H1 (cell line): ENCODE measurements around the gene C5orf58. TPM values are rescaled to one million over a fixed set of nuclear protein-coding genes. Genes with fewer than 3 reads are reported as not detected.

Experiments used
- CTCF ChIA-PET: fragments of 300-600 bp; sonication (Branson Sonifier 250); formaldehyde crosslinking; loops from one replicate; lab custom pipeline; 2021; ENCODE audit not compliant: partially characterized antibody; lab: Charles Lee
- POLR2A ChIA-PET: fragments of 300-600 bp; sonication (Branson Sonifier 250); formaldehyde crosslinking; loops from one replicate; lab custom pipeline; 2021; ENCODE audit warnings: inconsistent platforms; ENCODE audit not compliant: partially characterized antibody; lab: Charles Lee
- DNase-seq, 2 experiments: peaks; one replicate each; pipeline versions ENCODE4 v3.0.0 to v3.0.0-alpha.2; 2010 to 2022; ENCODE audit warnings: low spot score in 2 of 2, low read depth in 1 of 2, mixed read lengths in 1 of 2
- FAIRE-seq: peaks from 2 replicates; lab custom pipeline; 2011; peaks lifted over from hg19 to GRCh38; lab: Jason Lieb, UNC
- H2AFZ ChIP-seq: 2 replicates; pipeline ENCODE4 v1.8.1; 2012; ENCODE audit warnings: low read length, inconsistent platforms
- H2AK5ac ChIP-seq: 2 replicates; pipeline ENCODE4 v1.6.1; 2013; ENCODE audit warnings: low read depth, low read length
- H2BK120ac ChIP-seq: replicated peaks from 2 replicates; pipeline ENCODE3; 2013; ENCODE audit warnings: low read depth, low read length, inconsistent platforms
- H2BK12ac ChIP-seq: 2 replicates; pipeline ENCODE4 v1.6.1; 2013; ENCODE audit warnings: low read depth, low read length
- H2BK15ac ChIP-seq: 2 replicates; pipeline ENCODE4 v1.6.1; 2013; ENCODE audit warnings: low read length
- H2BK20ac ChIP-seq: 2 replicates; pipeline ENCODE4 v1.6.1; 2013; ENCODE audit warnings: low read length
- H2BK5ac ChIP-seq: 2 replicates; pipeline ENCODE4 v1.6.1; 2013; ENCODE audit warnings: low read depth, low read length
- H3K14ac ChIP-seq: 2 replicates; pipeline ENCODE4 v1.6.1; 2013; ENCODE audit warnings: inconsistent platforms; ENCODE audit not compliant: insufficient read length
- H3K18ac ChIP-seq: 2 replicates; pipeline ENCODE4 v1.6.1; 2013; ENCODE audit warnings: low read length; ENCODE audit errors: extremely low read depth
- H3K23ac ChIP-seq: 2 replicates; pipeline ENCODE4 v1.6.1; 2013; ENCODE audit warnings: inconsistent platforms; ENCODE audit not compliant: insufficient read length
- H3K23me2 ChIP-seq: 2 replicates; pipeline ENCODE4 v1.6.1; 2013; ENCODE audit warnings: low read depth, low read length
- H3K27ac ChIP-seq: 2 replicates; pipeline ENCODE4 v1.6.1; 2011; ENCODE audit warnings: low read depth, low read length, inconsistent platforms
- H3K27me3 ChIP-seq, 4 experiments: replicated peaks in 1 of 4; 1 replicate in 1 of 4; 2 replicates in 3 of 4; pipeline versions ENCODE4 v1.6.1 to v1.8.1; 2011 to 2013; ENCODE audit warnings: low read length in 3 of 4, mild to moderate bottlenecking in 3 of 4, inconsistent platforms in 2 of 4, mixed read lengths in 2 of 4, moderate library complexity in 1 of 4; ENCODE audit not compliant: control insufficient read depth in 3 of 4, insufficient read depth in 3 of 4; ENCODE audit errors: extremely low read depth in 1 of 4
- H3K36me3 ChIP-seq, 4 experiments: 2 replicates each; pipeline versions ENCODE4 v1.6.1 to v1.8.1; 2011 to 2013; ENCODE audit warnings: mild to moderate bottlenecking in 4 of 4, low read length in 3 of 4, moderate library complexity in 2 of 4, control low read depth in 1 of 4, inconsistent platforms in 1 of 4; ENCODE audit not compliant: insufficient read depth in 4 of 4, control insufficient read depth in 2 of 4
- H3K4ac ChIP-seq: replicated peaks from 2 replicates; pipeline ENCODE3; 2013; ENCODE audit warnings: low read length, low read depth, mixed read lengths, inconsistent platforms; ENCODE audit not compliant: insufficient read length
- H3K4me1 ChIP-seq, 4 experiments: replicated peaks in 1 of 4; 1 replicate in 1 of 4; 2 replicates in 3 of 4; pipeline versions ENCODE4 v1.6.1 to v1.8.1; 2011 to 2013; ENCODE audit warnings: low read length in 3 of 4, inconsistent platforms in 2 of 4, mixed read lengths in 1 of 4; ENCODE audit not compliant: insufficient read depth in 4 of 4, control insufficient read depth in 3 of 4
- H3K4me2 ChIP-seq, 2 experiments: 2 replicates each; pipeline versions ENCODE4 v1.6.1 to v1.8.1; 2011 to 2013; ENCODE audit warnings: low read depth in 2 of 2, low read length in 2 of 2, control low read depth in 1 of 2, inconsistent platforms in 1 of 2, mild to moderate bottlenecking in 1 of 2; ENCODE audit not compliant: insufficient read depth in 1 of 2
- H3K4me3 ChIP-seq, 4 experiments: fragments of 200-600, 300-600 bp in 1 of 4; sonication (generic), shearing (Covaris generic), sonication (Bioruptor Twin) in 1 of 4; 2 replicates each; pipeline versions ENCODE4 v1.5.1 to v1.8.1; 2011 to 2016; ENCODE audit warnings: low read length in 4 of 4, low read depth in 3 of 4, control low read depth in 2 of 4, inconsistent platforms in 2 of 4, mild to moderate bottlenecking in 2 of 4, mixed read lengths in 1 of 4, moderate library complexity in 1 of 4; ENCODE audit not compliant: insufficient read depth in 2 of 4; ENCODE audit errors: extremely low read depth in 1 of 4
- H3K56ac ChIP-seq: replicated peaks from 2 replicates; pipeline ENCODE3; 2013; ENCODE audit warnings: low read depth, mild to moderate bottlenecking, mixed read lengths, low read length, inconsistent platforms; ENCODE audit not compliant: insufficient read length
- H3K79me1 ChIP-seq: 2 replicates; pipeline ENCODE4 v1.6.1; 2013; ENCODE audit warnings: low read depth, low read length, control low read depth
- H3K79me2 ChIP-seq, 2 experiments: 2 replicates each; pipeline versions ENCODE4 v1.6.1 to v1.8.1; 2012 to 2013; ENCODE audit warnings: low read length in 2 of 2, mild to moderate bottlenecking in 2 of 2, inconsistent platforms in 1 of 2; ENCODE audit not compliant: insufficient read depth in 2 of 2, control insufficient read depth in 1 of 2
- H3K9ac ChIP-seq, 4 experiments: replicated peaks in 1 of 4; 1 replicate in 1 of 4; 2 replicates in 3 of 4; pipeline versions ENCODE4 v1.6.1 to v1.8.1; 2011 to 2013; ENCODE audit warnings: low read depth in 3 of 4, low read length in 3 of 4, control low read depth in 2 of 4, mild to moderate bottlenecking in 2 of 4, moderate library complexity in 2 of 4, inconsistent platforms in 1 of 4; ENCODE audit errors: extremely low read depth in 1 of 4
- H3K9me3 ChIP-seq, 2 experiments: 2 replicates each; pipeline versions ENCODE4 v1.6.1 to v1.8.1; 2012 to 2013; ENCODE audit warnings: mild to moderate bottlenecking in 2 of 2, moderate library complexity in 2 of 2, control low read depth in 1 of 2, inconsistent platforms in 1 of 2, low read depth in 1 of 2, low read length in 1 of 2, mixed read lengths in 1 of 2; ENCODE audit not compliant: insufficient read depth in 2 of 2
- H4K20me1 ChIP-seq, 2 experiments: replicated peaks in 1 of 2; 2 replicates each; pipeline versions ENCODE3 to v1.8.1; 2011 to 2013; ENCODE audit warnings: inconsistent platforms in 2 of 2, low read length in 2 of 2, mild to moderate bottlenecking in 1 of 2; ENCODE audit not compliant: insufficient read depth in 2 of 2, control insufficient read depth in 1 of 2
- H4K5ac ChIP-seq: 2 replicates; pipeline ENCODE4 v1.6.1; 2013; ENCODE audit warnings: low read length, low read depth, mixed read lengths, inconsistent platforms; ENCODE audit not compliant: insufficient read length
- H4K8ac ChIP-seq: 2 replicates; pipeline ENCODE4 v1.8.0; 2013; ENCODE audit warnings: mild to moderate bottlenecking, moderate library complexity, low read length, inconsistent platforms; ENCODE audit not compliant: insufficient read depth; ENCODE audit errors: extremely low read depth
- H4K91ac ChIP-seq: replicated peaks from 2 replicates; pipeline ENCODE3; 2013; ENCODE audit warnings: low read length, mixed read lengths, inconsistent platforms; ENCODE audit not compliant: insufficient read length
- ATF3 ChIP-seq: IDR thresholded peaks from 2 replicates; pipeline ENCODE4 v1.6.1; 2011; ENCODE audit warnings: low read depth, mild to moderate bottlenecking, low read length; ENCODE audit not compliant: insufficient read depth
- CEBPB ChIP-seq: IDR thresholded peaks from 2 replicates; pipeline ENCODE4 v1.6.1; 2012; ENCODE audit warnings: low read depth, low read length
- CHD1 ChIP-seq: IDR thresholded peaks from 2 replicates; pipeline ENCODE4 v1.6.1; 2012; ENCODE audit warnings: low read depth, low read length, improper control_type of control experiment
- FOSL1 ChIP-seq: IDR thresholded peaks from 2 replicates; pipeline ENCODE4 v1.6.1; 2011; ENCODE audit warnings: mild to moderate bottlenecking, low read depth, low read length, moderate library complexity; ENCODE audit not compliant: insufficient read depth
- GTF2F1 ChIP-seq: IDR thresholded peaks from 2 replicates; pipeline ENCODE4 v1.6.1; 2012; ENCODE audit warnings: low read depth, low read length, improper control_type of control experiment, borderline replicate concordance
- JUND ChIP-seq: IDR thresholded peaks from 2 replicates; pipeline ENCODE4 v1.6.1; 2011; ENCODE audit warnings: mild to moderate bottlenecking, improper control_type of control experiment, low read length
- POLR2A ChIP-seq, 2 experiments: IDR thresholded peaks; 1 replicate in 1 of 2; 2 replicates in 1 of 2; pipeline ENCODE4 v1.6.1; 2011; ENCODE audit warnings: low read depth in 2 of 2, low read length in 2 of 2, mild to moderate bottlenecking in 2 of 2; ENCODE audit errors: control extremely low read depth in 1 of 2
- SRF ChIP-seq: IDR thresholded peaks from 2 replicates; pipeline ENCODE4 v1.6.1; 2011; ENCODE audit warnings: mild to moderate bottlenecking, low read depth, low read length, moderate library complexity
- TEAD4 ChIP-seq: IDR thresholded peaks from 2 replicates; pipeline ENCODE4 v1.6.1; 2012; ENCODE audit warnings: low read depth, low read length, inconsistent platforms, mixed read lengths
- WGBS, 2 experiments: shearing (Covaris generic) in 1 of 2; methylation state at CpG; one replicate each; pipeline versions ENCODE4 v1.1.6 to v1.1.7; 2013 to 2015; ENCODE audit warnings: low lambda C conversion rate in 2 of 2, mixed read lengths in 2 of 2, inconsistent platforms in 1 of 2, low coverage in 1 of 2, missing lambda C conversion rate in 1 of 2; ENCODE audit not compliant: insufficient replicate concordance in 2 of 2, insufficient coverage in 1 of 2, insufficient read length in 1 of 2; ENCODE audit errors: extremely low coverage in 1 of 2, missing lambda C conversion rate in 1 of 2; 5-methylcytosine and 5-hydroxymethylcytosine counted together
- polyA plus RNA-seq, 7 experiments: library from polyadenylated mRNA; depleted of rRNA in 3 of 7; stranded (reverse) in 5 of 7; unstranded in 2 of 7; fragments of >200 nt in 5 of 7; fragments of 200-250 nt in 2 of 7; gene quantifications; 1 replicate in 5 of 7; 2 replicates in 1 of 7; 4 replicates in 1 of 7; pipeline versions ENCODE4 v1.2.1 to v1.2.3, GENCODE V29; 2011 to 2013; ENCODE audit warnings: missing spikeins in 2 of 7, mixed read lengths in 2 of 7
- total RNA-seq: library from RNA; stranded (reverse); fragmentation: NEBNext Ultra II Directional; extraction: Animal tissue kit (Norgen Biotek cat#: 25700); gene quantifications from 2 replicates; pipeline ENCODE4 v1.2.1, GENCODE V29; 2021
- TF ChIP-seq, protein P1 (sequence below): IDR thresholded peaks from 2 replicates; pipeline ENCODE4 v1.6.1; 2012; ENCODE audit warnings: low read length, inconsistent platforms

C5orf58 gene
- total and polyA plus RNA-seq, 2 of the 8 experiments (the other 6 are each of a cell fraction or from before 2014, with no cell fraction given), result 0.24 to 1.6 TPM

DNA sequence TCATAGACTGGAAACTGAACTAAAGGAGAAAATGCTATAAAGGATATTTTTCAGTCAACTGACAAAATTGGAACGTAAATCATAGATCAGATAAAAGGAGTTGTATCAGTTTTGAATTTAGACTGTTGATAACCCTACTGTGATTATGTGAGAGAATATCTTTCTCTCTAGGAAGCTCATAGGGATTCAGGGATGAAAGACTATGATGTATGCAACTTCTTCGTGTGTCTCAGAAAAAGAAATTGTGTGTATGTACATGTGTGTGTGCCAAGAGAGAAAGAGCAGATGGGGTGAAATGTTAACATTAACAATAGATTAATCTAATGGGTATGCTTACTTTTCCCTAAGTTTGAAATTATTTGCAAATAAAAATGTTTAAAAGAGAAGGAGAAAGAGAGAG, 30.7 kb upstream of the C5orf58 start:
- WGBS, 2 experiments, result 73% methylated on average over 2 of the region's 2 CpGs; no CpG with 5 or more reads in 1 of the 2 experiments
- no peak overlapping the region for H2BK15ac ChIP-seq
- H3K18ac ChIP-seq, result no peak overlapping the region
- H3K4ac ChIP-seq, result no peak overlapping the region
- no peak overlapping the region for H3K27ac ChIP-seq
- FAIRE-seq (no peak), DNase-seq (no peak)
- H2BK12ac ChIP-seq, result no peak overlapping the region
- no peak overlapping the region for H3K23ac ChIP-seq
- H3K4me1 ChIP-seq, result no peaks in the 10 kb centered on the region
- H2BK120ac ChIP-seq, result no peak overlapping the region
- no peak overlapping the region for H2AFZ ChIP-seq
- POLR2A ChIA-PET, result no interaction called here
- no peak overlapping the region for H2AK5ac ChIP-seq
- TF ChIP-seq ATF3 (no peak), CEBPB (no peak), JUND (no peak), SRF (no peak), GTF2F1 (no peak), FOSL1 (no peak), CHD1 (no peak), POLR2A (IDR thresholded peaks at IDR 0.05; ENCODE audit: control extremely low read depth in 1 of 2, low read depth in 2 of 2, low read length in 2 of 2) (no peak), TEAD4 (no peak)
- TF ChIP-seq, protein P1, sequence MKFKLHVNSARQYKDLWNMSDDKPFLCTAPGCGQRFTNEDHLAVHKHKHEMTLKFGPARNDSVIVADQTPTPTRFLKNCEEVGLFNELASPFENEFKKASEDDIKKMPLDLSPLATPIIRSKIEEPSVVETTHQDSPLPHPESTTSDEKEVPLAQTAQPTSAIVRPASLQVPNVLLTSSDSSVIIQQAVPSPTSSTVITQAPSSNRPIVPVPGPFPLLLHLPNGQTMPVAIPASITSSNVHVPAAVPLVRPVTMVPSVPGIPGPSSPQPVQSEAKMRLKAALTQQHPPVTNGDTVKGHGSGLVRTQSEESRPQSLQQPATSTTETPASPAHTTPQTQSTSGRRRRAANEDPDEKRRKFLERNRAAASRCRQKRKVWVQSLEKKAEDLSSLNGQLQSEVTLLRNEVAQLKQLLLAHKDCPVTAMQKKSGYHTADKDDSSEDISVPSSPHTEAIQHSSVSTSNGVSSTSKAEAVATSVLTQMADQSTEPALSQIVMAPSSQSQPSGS, result no peak
- H3K4me3 ChIP-seq, result no peak overlapping the region
- no peaks in the 10 kb centered on the region for H4K20me1 ChIP-seq
- no peak overlapping the region for H3K9ac ChIP-seq
- no peaks in the 10 kb centered on the region for H3K79me2 ChIP-seq
- H2BK5ac ChIP-seq, result no peak overlapping the region
- no peaks in the 10 kb centered on the region for H3K36me3 ChIP-seq
- H4K8ac ChIP-seq, result no peak overlapping the region
- no peak overlapping the region for H4K91ac ChIP-seq
- H3K79me1 ChIP-seq, result no peaks in the 10 kb centered on the region
- H3K23me2 ChIP-seq, result no peaks in the 10 kb centered on the region
- CTCF ChIA-PET, result interaction anchor here (0.6 to 3.2 kb wide), 6 partner anchors 15 to 202 kb away, joined by 3 to 13 read pairs (median 6); no protein-coding TSS in a partner anchor
- H3K27me3 ChIP-seq, result no peaks in the 10 kb centered on the region
- H2BK20ac ChIP-seq, result no peak overlapping the region
- H4K5ac ChIP-seq, result no peak overlapping the region
- no peaks in the 10 kb centered on the region for H3K9me3 ChIP-seq
- no peak overlapping the region for H3K14ac ChIP-seq
- H3K4me2 ChIP-seq, result no peak overlapping the region
- H3K56ac ChIP-seq, result no peak overlapping the region
